Mammary epithelial cell (primary cell): ENCODE data around the gene AGFG1.

Experiments
- EZH2 ChIP-seq: IDR thresholded peaks from 2 replicates; pipeline ENCODE4 v1.6.1; 2012; ENCODE audit warnings: low read length, inconsistent platforms, borderline replicate concordance
- TF ChIP-seq, protein P1 (sequence below), 2 donors: IDR thresholded peaks in 1 of 2; conservative IDR thresholded peaks in 1 of 2; 2 replicates each; pipeline ENCODE4 v1.5.1; 2011 to 2012; ENCODE audit warnings: inconsistent platforms in 2 of 2, low read length in 2 of 2, mild to moderate bottlenecking in 2 of 2, control low read depth in 1 of 2, low read depth in 1 of 2; ENCODE audit not compliant: insufficient read depth in 1 of 2; ENCODE audit errors: extremely low read depth in 1 of 2

DNA sequence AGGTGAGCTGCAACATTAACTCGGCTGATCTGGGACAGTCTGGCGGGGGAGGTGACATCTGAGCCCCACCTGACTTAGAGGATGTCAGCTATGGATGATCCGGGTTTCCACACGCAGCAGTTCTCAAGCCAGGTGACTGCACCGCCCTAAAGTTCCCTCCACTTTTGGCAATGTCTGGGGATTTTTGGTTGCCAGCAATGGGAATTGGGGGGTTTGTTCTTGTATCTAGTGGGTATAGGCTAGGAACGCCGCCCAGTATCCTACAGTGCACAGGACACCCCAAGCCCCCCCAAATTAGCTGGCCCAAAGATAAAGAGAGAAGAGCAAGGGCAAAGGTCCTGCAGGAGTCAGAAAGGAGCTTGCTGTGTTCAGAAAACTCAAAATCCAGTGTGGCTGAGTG is 544 bp upstream of the AGFG1 start:
- TF ChIP-seq, protein P1, sequence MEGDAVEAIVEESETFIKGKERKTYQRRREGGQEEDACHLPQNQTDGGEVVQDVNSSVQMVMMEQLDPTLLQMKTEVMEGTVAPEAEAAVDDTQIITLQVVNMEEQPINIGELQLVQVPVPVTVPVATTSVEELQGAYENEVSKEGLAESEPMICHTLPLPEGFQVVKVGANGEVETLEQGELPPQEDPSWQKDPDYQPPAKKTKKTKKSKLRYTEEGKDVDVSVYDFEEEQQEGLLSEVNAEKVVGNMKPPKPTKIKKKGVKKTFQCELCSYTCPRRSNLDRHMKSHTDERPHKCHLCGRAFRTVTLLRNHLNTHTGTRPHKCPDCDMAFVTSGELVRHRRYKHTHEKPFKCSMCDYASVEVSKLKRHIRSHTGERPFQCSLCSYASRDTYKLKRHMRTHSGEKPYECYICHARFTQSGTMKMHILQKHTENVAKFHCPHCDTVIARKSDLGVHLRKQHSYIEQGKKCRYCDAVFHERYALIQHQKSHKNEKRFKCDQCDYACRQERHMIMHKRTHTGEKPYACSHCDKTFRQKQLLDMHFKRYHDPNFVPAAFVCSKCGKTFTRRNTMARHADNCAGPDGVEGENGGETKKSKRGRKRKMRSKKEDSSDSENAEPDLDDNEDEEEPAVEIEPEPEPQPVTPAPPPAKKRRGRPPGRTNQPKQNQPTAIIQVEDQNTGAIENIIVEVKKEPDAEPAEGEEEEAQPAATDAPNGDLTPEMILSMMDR (conservative IDR thresholded peaks at IDR 0.05 in 1 of 2, IDR thresholded peaks at IDR 0.05 in 1 of 2; ENCODE audit: extremely low read depth in 1 of 2, insufficient read depth in 1 of 2, low read depth in 1 of 2, low read length in 2 of 2): no peak
- no peak for TF ChIP-seq EZH2
